Stimulated activated naive B cell treated with anti-CD40 and anti-IgM and Interleukin-4, amounts not matched to agents 10 μg/mL and 1 μg/mL and 100 μg/mL, for 72 hours (primary cell): Measurements from ENCODE around the gene MRFAP1L1.
A peak's percentile ranks its signal among the peaks of the same experiment; 100 is the strongest.

Source experiments
- ATAC-seq, 2 donors: fragments of 150-1000 bp; cut with Tn5 transposase; replicated peaks; 2 replicates each; pipeline ENCODE4 v1.10.0; 2021; ENCODE audit warnings: moderate library complexity in 1 of 2
- DNase-seq: peaks from one replicate; pipeline ENCODE4 v3.0.0; 2021
- H3K27ac Mint-ChIP-seq: one replicate; pipeline ENCODE4 v1.8.0; 2022; ENCODE audit warnings: mild to moderate bottlenecking, mixed read lengths
- H3K27me3 Mint-ChIP-seq, 2 donors: one replicate each; pipeline ENCODE4 v1.8.0; 2022; ENCODE audit warnings: mixed read lengths in 2 of 2
- H3K36me3 Mint-ChIP-seq, 2 donors: one replicate each; pipeline ENCODE4 v1.8.0; 2022; ENCODE audit warnings: mixed read lengths in 2 of 2, mild to moderate bottlenecking in 1 of 2
- H3K4me1 Mint-ChIP-seq, 2 donors: one replicate each; pipeline ENCODE4 v1.8.0; 2022; ENCODE audit warnings: mixed read lengths in 2 of 2, mild to moderate bottlenecking in 1 of 2
- H3K4me3 Mint-ChIP-seq, 2 donors: one replicate each; pipeline ENCODE4 v1.8.0; 2022; ENCODE audit warnings: mild to moderate bottlenecking in 2 of 2, mixed read lengths in 2 of 2, moderate library complexity in 1 of 2
- H3K9me3 Mint-ChIP-seq, 2 donors: one replicate each; pipeline ENCODE4 v1.8.0; 2022; ENCODE audit warnings: mixed read lengths in 2 of 2, mild to moderate bottlenecking in 1 of 2

MRFAP1L1 gene

GRCh38 chr4:6694177-6694901 lies 15.3 kb downstream of the MRFAP1L1 start:
- H3K27ac Mint-ChIP-seq = peak overlapping the region; percentile 4
- H3K4me3 Mint-ChIP-seq = no peak overlapping the region
- peaks cover 7 to 18% of the 10 kb centered on the region in 2 donors for H3K27me3 Mint-ChIP-seq
- peaks cover 20 to 26% of the 10 kb centered on the region in 2 donors for H3K4me1 Mint-ChIP-seq
- H3K9me3 Mint-ChIP-seq = no peaks in the 10 kb centered on the region
- DNase-seq = no peak
- peaks cover 5 to 18% of the 10 kb centered on the region in 2 donors for H3K36me3 Mint-ChIP-seq
- ATAC-seq = no peak

GRCh38 chr4:6693231-6694176 lies 16.2 kb downstream of the MRFAP1L1 start, which contains the start of gene S100P:
S100P (plus strand) TSS chr4:6693878; CDS start chr4:6693933, 55 bp downstream.
- DNase-seq = no peak
- H3K27ac Mint-ChIP-seq = peak within 1 kb of the TSS; percentile 53
- H3K36me3 Mint-ChIP-seq = peaks cover 7 to 18% of the 10 kb centered on the region in 2 donors
- H3K4me1 Mint-ChIP-seq = peaks cover 23 to 34% of the 10 kb centered on the region in 2 donors
- H3K4me3 Mint-ChIP-seq = no peak within 1 kb of the TSS
- peaks cover 7 to 27% of the 10 kb centered on the region in 2 donors for H3K27me3 Mint-ChIP-seq
- H3K9me3 Mint-ChIP-seq = no peaks in the 10 kb centered on the region
- ATAC-seq = no peak

GRCh38 chr4:6692806-6693205 lies 16.9 kb downstream of the MRFAP1L1 start:
- Mint-ChIP-seq H3K27ac (peak overlapping the region; percentile 53), H3K9me3 (no peaks in the 10 kb centered on the region), H3K4me1 (peaks cover 23 to 34% of the 10 kb centered on the region in 2 donors), H3K4me3 (no peak overlapping the region), H3K27me3 (peaks cover 7 to 34% of the 10 kb centered on the region in 2 donors), H3K36me3 (peaks cover 7 to 14% of the 10 kb centered on the region in 2 donors)
- ATAC-seq (no peak), DNase-seq (no peak)

- no peak for ATAC-seq
- H3K27ac Mint-ChIP-seq = peak overlapping the region; percentile 53
- peaks cover 7 to 14% of the 10 kb centered on the region in 2 donors for H3K36me3 Mint-ChIP-seq
- H3K9me3 Mint-ChIP-seq = no peaks in the 10 kb centered on the region
- peaks cover 23 to 34% of the 10 kb centered on the region in 2 donors for H3K4me1 Mint-ChIP-seq
- H3K4me3 Mint-ChIP-seq = no peak overlapping the region
- no peak for DNase-seq
- peaks cover 7 to 34% of the 10 kb centered on the region in 2 donors for H3K27me3 Mint-ChIP-seq
These were observed 17.3 kb downstream of the MRFAP1L1 start for GRCh38 chr4:6692379-6692778.

GRCh38 chr4:6689506-6689960 lies 20.1 kb downstream of the MRFAP1L1 start:
- ATAC-seq (peak in 1 of 2 donors; percentile 24), DNase-seq (no peak)
- H3K36me3 Mint-ChIP-seq = peaks cover 4 to 6% of the 10 kb centered on the region in 2 donors
- H3K4me1 Mint-ChIP-seq = peaks cover 8 to 20% of the 10 kb centered on the region in 2 donors
- no peak overlapping the region for H3K4me3 Mint-ChIP-seq
- no peak overlapping the region for H3K27ac Mint-ChIP-seq
- H3K9me3 Mint-ChIP-seq = no peaks in the 10 kb centered on the region
- peaks cover 7 to 34% of the 10 kb centered on the region in 2 donors for H3K27me3 Mint-ChIP-seq

GRCh38 chr4:6688879-6689505 lies 20.7 kb downstream of the MRFAP1L1 start:
- Mint-ChIP-seq H3K4me1 (peaks cover 8 to 19% of the 10 kb centered on the region in 2 donors), H3K27me3 (peaks cover 7 to 34% of the 10 kb centered on the region in 2 donors)

GRCh38 chr4:6687947-6688878 lies 21.5 kb downstream of the MRFAP1L1 start:
- ATAC-seq = no peak
- Mint-ChIP-seq H3K4me1 (peaks cover 8 to 19% of the 10 kb centered on the region in 2 donors), H3K27me3 (peaks cover 7 to 34% of the 10 kb centered on the region in 2 donors), H3K36me3 (peaks cover 4 to 6% of the 10 kb centered on the region in 2 donors), H3K27ac (no peak overlapping the region), H3K9me3 (no peaks in the 10 kb centered on the region), H3K4me3 (no peak overlapping the region)
- no peak for DNase-seq

More at GRCh38 chr4:6688879-6689505, 20.7 kb downstream of the MRFAP1L1 start:
- H3K27ac Mint-ChIP-seq = no peak overlapping the region
- ATAC-seq = peak; percentile 91 to 93
- H3K36me3 Mint-ChIP-seq = peaks cover 4 to 6% of the 10 kb centered on the region in 2 donors
- peak overlapping the region in 1 of 2 donors; percentile 35 for H3K4me3 Mint-ChIP-seq
- peak; percentile 23 for DNase-seq
- H3K9me3 Mint-ChIP-seq = no peaks in the 10 kb centered on the region

GRCh38 chr4:6686104-6686787 lies 23.4 kb downstream of the MRFAP1L1 start:
- Mint-ChIP-seq H3K4me3 (no peak overlapping the region), H3K27me3 (peaks cover 7 to 34% of the 10 kb centered on the region in 2 donors), H3K9me3 (no peaks in the 10 kb centered on the region), H3K4me1 (peaks cover 9 to 19% of the 10 kb centered on the region in 2 donors), H3K27ac (no peak overlapping the region), H3K36me3 (peaks cover 3 to 7% of the 10 kb centered on the region in 2 donors)
- no peak for DNase-seq
- no peak for ATAC-seq

GRCh38 chr4:6684656-6685055 lies 25.0 kb downstream of the MRFAP1L1 start:
- H3K4me1 Mint-ChIP-seq = peaks cover 6 to 17% of the 10 kb centered on the region in 2 donors
- H3K27ac Mint-ChIP-seq = no peak overlapping the region
- no peak for ATAC-seq
- peaks cover under 1 to 19% of the 10 kb centered on the region in 2 donors for H3K27me3 Mint-ChIP-seq
- H3K9me3 Mint-ChIP-seq = peaks cover 0 to 4% of the 10 kb centered on the region in 2 donors
- peaks cover 17 to 22% of the 10 kb centered on the region in 2 donors for H3K36me3 Mint-ChIP-seq
- no peak for DNase-seq
- no peak overlapping the region for H3K4me3 Mint-ChIP-seq

GRCh38 chr4:6682862-6683590 lies 26.6 kb downstream of the MRFAP1L1 start:
- no peak overlapping the region for H3K27ac Mint-ChIP-seq
- ATAC-seq (no peak), DNase-seq (no peak)
- peaks cover 0 to 2% of the 10 kb centered on the region in 2 donors for H3K27me3 Mint-ChIP-seq
- H3K4me3 Mint-ChIP-seq = no peak overlapping the region
- H3K9me3 Mint-ChIP-seq = peaks cover 0 to 4% of the 10 kb centered on the region in 2 donors
- peaks cover 1 to 11% of the 10 kb centered on the region in 2 donors for H3K4me1 Mint-ChIP-seq
- peaks cover 26 to 30% of the 10 kb centered on the region in 2 donors for H3K36me3 Mint-ChIP-seq

GRCh38 chr4:6681191-6681590 lies 28.5 kb downstream of the MRFAP1L1 start:
- Mint-ChIP-seq H3K4me3 (no peak overlapping the region), H3K27me3 (no peaks in the 10 kb centered on the region), H3K4me1 (peaks cover 17 to 27% of the 10 kb centered on the region in 2 donors), H3K36me3 (peaks cover 36 to 42% of the 10 kb centered on the region in 2 donors), H3K9me3 (peaks cover 0 to 4% of the 10 kb centered on the region in 2 donors), H3K27ac (no peak overlapping the region)
- ATAC-seq = no peak
- DNase-seq = no peak
